Mammary epithelial cell (primary cell): ENCODE data around the gene THRAP3.

Experiments
- EZH2 ChIP-seq: IDR thresholded peaks from 2 replicates; pipeline ENCODE4 v1.6.1; 2012; ENCODE audit warnings: low read length, inconsistent platforms, borderline replicate concordance
- TF ChIP-seq, protein P1 (sequence below), 2 donors: IDR thresholded peaks in 1 of 2; conservative IDR thresholded peaks in 1 of 2; 2 replicates each; pipeline ENCODE4 v1.5.1; 2011 to 2012; ENCODE audit warnings: inconsistent platforms in 2 of 2, low read length in 2 of 2, mild to moderate bottlenecking in 2 of 2, control low read depth in 1 of 2, low read depth in 1 of 2; ENCODE audit not compliant: insufficient read depth in 1 of 2; ENCODE audit errors: extremely low read depth in 1 of 2

DNA sequence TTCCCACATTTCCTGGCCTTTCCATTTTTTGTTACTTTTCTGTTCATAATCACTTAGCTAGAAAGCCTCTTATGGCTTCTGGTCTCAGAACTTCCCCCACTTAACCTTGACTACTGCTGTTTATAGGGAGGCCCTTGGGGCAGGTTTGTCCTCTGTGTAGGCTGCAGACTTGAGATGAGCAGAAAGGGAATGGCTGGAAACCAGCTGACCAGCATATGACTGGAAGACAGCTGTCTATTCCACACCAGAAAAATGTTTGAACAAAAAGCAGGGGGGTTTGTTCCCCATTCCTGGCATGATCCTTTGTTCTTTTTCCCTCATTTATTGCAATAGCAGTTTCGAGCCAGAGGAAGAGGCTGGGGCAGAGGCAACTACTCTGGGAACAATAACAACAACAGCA lies 77.0 kb downstream of the THRAP3 start:
- TF ChIP-seq, protein P1, sequence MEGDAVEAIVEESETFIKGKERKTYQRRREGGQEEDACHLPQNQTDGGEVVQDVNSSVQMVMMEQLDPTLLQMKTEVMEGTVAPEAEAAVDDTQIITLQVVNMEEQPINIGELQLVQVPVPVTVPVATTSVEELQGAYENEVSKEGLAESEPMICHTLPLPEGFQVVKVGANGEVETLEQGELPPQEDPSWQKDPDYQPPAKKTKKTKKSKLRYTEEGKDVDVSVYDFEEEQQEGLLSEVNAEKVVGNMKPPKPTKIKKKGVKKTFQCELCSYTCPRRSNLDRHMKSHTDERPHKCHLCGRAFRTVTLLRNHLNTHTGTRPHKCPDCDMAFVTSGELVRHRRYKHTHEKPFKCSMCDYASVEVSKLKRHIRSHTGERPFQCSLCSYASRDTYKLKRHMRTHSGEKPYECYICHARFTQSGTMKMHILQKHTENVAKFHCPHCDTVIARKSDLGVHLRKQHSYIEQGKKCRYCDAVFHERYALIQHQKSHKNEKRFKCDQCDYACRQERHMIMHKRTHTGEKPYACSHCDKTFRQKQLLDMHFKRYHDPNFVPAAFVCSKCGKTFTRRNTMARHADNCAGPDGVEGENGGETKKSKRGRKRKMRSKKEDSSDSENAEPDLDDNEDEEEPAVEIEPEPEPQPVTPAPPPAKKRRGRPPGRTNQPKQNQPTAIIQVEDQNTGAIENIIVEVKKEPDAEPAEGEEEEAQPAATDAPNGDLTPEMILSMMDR (conservative IDR thresholded peaks at IDR 0.05 in 1 of 2, IDR thresholded peaks at IDR 0.05 in 1 of 2; ENCODE audit: extremely low read depth in 1 of 2, insufficient read depth in 1 of 2, low read depth in 1 of 2, low read length in 2 of 2): no peak
- TF ChIP-seq EZH2: no peak
